ENCODE data around the gene NPY.

NPY gene

DNA sequence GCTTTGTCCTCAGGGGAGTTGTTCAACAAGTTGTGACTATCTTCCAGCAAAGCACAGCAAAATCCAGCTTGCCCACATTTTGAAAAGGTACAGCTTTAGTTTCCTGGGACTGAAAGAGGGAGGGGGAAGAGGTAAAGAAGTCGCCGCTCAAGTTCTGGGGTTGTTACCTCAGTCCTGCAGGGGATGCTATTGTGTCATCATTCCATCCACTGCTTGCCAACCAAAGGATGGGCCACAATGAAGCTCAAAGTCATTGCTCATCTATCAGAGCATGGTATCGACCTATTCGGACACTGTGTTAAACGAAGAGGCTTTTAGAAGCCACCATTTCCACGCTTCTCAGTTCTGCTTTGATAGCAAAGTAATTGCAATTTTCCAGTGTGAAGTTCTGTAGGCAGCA, 34.3 kb downstream of the NPY start:
- DNase-seq: no peak

DNA sequence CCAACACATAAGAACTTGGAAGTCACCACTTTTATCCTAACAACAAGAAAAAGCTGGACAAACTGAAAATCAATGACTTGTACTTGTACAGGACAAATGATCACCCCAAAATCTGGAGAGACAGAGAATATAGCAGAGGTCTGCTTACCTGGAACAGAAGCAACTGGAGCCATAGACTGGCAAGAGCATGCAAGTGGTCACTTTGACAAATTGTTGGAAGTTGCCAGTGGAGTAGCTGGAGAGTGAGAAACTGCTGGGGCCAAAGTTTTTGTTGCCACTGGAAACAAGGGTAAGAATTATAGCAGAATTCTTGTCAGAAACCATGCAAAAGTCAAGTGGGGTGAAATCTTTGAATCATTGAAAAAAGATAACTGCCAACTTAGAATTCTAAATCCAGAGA, 35.2 kb downstream of the NPY start:
- no peak for DNase-seq

DNA sequence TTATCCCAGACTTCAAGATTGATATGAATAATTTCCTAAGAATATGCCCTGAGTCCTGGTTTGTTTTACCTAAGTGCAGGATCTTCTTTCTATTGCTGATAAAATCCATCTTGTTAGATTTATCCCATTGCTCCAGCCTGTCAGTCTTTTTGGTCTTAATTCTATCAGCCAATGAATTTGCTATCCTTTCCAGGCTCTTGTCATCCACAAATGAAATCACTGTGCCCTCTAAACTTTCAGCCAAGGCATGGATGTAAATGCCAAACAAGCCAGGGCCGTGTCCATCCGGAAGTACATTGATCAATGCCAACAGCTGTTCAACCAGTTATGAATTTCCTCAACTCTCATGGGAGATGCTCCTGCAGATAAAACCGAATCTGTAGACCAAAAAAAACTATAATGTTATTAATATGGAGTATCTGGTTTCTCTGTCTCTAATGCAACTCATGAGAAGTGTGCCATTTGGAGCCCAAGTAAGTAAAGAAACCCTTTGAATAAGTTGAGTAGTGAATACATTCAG, 40.0 kb downstream of the NPY start:
- no peak for DNase-seq

DNA sequence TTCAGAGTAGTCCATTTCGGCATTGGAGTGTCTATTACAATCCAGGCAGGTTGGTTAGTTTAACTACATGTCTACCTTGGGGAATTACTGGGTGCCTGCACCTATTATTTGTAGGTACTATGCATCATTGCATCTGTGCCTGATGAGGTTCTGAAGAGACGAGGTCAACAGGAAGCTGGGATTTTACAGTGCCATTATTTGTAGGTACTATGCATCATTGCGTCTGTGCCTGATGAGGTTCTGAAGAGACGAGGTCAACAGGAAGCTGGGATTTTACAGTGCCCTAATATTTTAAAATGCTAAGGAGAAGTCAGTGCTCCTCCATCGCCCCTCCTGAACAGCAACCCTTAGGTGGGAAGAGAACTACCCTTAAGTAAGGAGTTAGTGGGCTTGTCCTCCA, 41.7 kb downstream of the NPY start:
- no peak for DNase-seq

DNA sequence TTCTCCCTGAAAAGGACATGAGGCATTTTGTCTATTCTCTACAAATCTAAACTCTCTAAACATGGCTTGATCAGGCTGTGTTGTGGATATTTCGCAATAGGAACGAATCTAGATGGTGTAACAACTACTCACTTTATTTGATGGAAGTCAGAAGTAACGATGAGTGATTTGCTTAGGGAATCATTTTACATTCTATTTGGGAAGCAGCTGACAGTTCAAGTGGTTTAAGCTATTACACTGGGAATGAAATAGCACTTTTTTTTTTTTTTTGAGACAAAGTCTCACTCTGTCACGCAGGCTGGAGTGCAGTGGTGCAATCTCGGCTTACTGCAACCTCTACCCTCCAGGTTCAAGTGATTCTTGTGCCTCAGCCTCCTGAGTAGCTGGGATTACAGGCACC, 44.1 kb downstream of the NPY start:
- DNase-seq: no peak

DNA sequence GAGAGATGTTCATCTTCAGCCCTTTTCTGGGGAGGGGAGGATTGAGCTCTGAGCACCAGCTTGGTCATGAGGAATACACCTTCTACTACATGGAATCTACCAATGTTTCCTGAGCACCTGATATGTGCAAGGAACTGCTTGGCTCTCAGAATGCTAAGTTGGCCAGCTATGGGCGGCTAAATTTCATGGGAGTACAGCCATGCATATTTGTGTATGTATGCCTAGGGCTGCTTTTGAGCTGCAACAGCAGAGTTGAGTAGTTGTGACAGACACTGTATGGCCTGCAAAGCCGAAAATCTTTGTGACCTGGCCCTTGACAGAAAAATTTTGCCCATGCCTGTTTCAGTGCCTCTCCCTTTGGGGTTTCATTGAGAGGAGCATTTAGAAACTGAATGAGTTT, 44.9 kb downstream of the NPY start:
- DNase-seq: no peak

DNA sequence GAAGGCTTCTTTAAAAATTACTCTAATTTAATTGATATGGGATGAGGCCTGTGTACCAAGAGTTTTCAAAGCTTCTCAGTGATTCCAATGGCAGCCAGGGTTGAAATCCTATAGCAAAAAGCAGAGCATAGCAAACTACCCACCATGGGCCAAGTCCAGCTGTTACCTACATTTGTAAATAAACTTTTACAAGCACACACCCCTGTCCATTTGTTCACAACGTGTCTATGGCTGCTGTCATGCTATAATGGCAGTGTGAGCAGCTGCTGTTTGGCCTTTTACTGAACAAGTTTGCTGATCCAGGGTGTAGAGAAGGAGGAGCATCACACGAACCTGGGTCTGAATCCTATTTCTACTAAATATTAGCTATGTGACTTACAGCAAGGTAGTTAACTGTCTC, 50.0 kb downstream of the NPY start:
- no peak for DNase-seq

DNA sequence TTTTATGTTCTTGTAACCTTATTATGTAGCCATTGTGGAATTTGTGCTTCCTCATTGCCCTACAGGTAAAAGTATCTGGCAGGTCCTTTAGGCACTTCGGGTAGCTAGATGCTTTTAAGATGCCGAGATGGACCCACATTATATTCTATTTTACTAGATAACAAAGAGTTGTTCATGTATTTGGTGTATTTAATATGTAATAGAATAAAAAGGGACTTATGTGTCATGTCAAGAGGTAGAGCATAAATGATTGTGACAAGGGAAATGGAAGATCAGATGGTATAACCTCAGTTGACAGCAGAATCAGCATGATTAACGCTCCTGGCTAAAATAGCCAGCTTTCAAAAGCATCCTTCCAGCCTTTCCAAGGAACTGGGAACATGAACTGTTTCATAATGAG, 50.6 kb downstream of the NPY start:
- no peak for DNase-seq

DNA sequence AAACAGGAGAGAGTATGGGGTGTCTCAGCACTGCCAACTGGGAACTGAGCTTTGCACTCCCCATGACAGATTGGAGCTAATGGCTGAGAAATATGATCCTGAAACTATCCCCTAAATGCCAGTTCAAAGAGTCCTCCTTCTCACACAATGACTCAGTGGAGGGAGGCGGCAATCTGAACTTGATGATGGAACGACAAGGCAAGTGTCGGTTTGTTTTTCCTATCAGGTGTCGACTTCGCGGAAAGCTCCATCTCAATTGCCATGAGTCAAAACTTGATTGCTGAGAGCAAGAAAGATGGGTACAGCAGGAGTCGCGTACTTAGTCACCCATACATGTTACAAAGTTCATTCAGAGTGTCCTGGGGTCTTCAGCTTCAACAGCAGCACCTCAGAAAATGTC, 52.5 kb downstream of the NPY start:
- no peak for DNase-seq

DNA sequence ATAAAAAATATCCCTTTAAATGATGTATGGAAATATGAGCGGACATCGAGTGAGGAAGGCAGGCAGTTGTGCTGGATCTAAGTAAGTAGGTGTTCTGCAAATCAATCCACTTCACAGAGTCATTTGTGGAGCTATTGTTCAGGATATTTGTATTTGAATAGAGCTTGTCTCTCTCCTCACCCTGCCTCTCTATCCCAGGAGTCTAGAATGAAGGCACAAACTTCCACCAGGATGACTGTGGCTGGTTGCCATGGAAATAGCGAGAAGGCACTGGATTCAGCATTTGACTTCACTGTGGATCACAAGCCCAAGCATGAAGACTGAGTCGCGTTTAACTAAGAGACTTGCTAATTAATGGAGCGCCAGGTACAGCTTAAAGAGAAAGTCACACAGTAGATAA, 53.2 kb downstream of the NPY start:
- no peak for DNase-seq

DNA sequence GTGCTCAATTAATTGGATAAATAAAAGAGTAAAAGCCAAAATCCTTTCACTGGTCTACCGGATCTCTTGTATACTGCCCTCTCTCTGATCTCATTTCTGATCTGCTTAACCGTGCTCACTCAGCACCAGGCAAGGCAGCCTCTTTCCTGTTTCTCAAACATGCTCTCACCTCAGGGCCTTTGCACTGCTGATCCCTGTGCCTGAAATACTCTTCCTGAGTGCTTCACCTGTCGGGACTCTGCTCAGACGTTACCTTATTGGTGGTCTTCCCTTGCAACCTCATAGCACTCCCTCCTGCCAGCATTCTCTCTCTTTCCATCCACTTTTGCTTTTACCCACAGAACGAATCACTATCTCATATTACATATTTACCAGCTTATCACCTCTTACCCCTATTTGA, 55.6 kb downstream of the NPY start:
- no peak for DNase-seq

DNA sequence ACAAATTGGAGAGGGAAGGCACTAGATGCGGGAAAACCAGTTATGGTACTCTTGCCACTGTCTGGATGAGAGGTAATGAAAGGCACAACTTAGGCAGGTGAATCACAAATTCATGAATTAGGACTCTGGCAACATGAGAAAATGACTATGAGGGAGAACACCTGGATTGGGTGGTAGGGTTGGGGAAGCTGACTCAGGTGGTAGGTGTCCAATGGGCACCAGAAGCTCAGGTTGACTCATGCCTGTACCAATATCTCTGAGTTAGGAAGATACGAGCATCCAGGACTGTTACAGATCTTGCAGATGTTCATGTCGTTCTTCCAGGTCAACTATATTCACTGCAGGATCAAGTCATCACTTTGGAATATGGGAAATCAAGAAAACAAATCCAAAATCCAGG, 56.7 kb downstream of the NPY start:
- DNase-seq: no peak

Measured in NCI-H1092 (cell line).